NCI-H1436 treated with DMSO at 0.1 percent for 48 hours (cell line): ENCODE measurements around the gene TSPAN17.

Experiments
- DNase-seq: peaks from one replicate; lab custom pipeline; 2025; lab: John Stamatoyannopoulos, UW

TSPAN17 gene

DNA sequence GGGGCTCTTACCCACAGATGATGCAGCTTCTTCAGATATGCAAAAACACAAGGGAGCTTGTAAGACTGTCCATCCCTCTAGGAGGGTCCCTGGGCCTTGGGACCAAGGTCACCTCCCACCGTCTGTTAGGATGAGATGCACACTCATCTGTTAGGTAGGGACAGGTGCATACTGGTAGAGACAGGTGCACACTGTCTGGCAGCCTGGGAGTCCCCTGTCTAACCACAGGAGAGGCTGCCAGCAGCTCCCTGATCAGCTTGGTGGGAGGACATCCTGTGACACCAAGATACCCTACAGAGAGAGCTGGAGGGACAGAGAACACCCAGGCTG, 13.2 kb downstream of the TSPAN17 start:
- DNase-seq, result no peak

GRCh38 chr5:176660860-176661641, 13.8 kb downstream of the TSPAN17 start:
- no peak for DNase-seq

- DNase-seq, result no peak
Measured at GRCh38 chr5:176661676-176662075, 14.4 kb downstream of the TSPAN17 start.

GRCh38 chr5:176662371-176663333, 15.4 kb downstream of the TSPAN17 start:
- DNase-seq, result no peak

DNA sequence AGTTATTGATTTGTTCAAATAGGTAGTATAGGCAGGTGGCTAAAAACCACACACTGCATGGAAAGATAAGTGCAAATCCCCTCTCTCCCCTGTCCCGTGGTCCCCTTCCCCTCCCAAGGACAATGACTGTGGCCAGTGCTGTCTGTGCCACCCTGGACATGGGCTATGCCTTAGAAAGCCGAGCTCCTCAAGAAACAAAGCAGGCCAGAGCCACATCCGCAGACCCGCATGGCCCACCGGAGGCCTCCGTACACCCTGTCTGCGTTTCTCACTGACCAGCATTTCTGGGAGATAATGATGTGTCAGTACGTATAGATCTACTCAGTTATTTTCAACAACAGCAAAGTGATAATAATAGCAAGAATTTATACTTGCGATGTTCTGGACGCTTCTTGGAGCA, 16.3 kb downstream of the TSPAN17 start:
- DNase-seq, result no peak

DNA sequence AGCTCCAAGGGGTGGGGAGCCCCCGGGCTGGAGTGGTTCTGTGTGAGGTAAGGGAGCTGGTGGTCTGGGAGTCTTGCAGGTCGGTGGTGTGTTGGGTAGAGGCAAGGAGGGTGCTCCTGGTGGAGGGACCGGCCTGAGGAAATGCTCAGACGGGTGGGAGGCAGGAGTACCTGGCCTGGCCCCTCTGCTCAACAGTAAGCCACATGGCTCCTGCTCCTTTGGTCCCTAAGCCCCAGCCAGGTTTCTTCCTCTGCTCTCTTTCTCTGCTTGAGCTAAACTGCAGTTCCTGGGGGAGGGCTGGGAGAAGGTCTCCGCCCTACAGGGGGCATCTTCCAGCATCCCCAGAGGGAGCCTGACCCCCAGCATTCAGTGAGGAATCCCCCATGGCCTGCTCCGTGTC, 17.2 kb downstream of the TSPAN17 start:
- DNase-seq, result no peak

DNA sequence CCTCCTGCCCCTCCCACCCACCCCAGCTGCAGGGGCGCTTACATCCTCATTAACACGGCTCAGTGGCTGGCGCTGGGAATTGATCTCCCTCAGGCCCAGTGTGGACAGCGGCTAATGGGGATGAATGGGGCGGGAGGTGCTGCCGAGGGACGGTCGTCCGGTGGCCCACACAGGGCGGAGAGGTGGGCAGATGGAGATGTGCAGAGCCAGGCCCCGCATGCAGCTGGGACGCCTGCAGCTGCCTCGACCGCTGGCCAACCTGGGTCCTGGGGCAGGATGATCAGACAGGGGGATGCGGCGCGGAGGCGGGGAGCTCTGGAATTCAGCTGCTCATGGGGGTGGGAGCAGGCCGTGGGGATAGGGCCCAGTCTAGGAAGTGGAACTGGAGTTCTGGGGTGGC, 17.6 kb downstream of the TSPAN17 start:
- no peak for DNase-seq

DNA sequence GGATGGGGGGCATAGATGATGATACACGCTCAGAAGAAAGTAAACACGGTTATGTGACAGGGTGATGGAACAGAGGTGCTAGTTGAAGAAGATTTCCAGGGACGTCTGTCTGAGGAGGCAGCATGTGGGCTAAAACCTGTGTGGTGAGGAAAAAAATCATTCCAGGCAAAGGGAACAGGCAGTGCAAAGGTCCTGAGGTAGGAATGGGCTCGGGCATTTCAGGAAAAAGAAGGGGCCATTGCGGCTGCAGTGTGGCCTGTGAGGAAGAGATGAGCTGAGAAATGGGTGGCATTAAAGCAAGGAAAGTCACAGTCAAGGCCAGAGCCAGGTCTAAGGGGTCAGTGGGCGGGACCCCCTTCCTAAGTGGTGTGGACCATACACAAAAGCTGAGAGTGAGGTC, 18.2 kb downstream of the TSPAN17 start:
- no peak for DNase-seq

- no peak for DNase-seq
Measured at GRCh38 chr5:176667637-176668036, 20.4 kb downstream of the TSPAN17 start.

GRCh38 chr5:176670449-176670848, 23.2 kb downstream of the TSPAN17 start:
- no peak for DNase-seq

GRCh38 chr5:176671399-176671798, 24.1 kb downstream of the TSPAN17 start:
- DNase-seq, result no peak

- DNase-seq, result no peak
Measured at GRCh38 chr5:176671890-176672747, 24.8 kb downstream of the TSPAN17 start.

- no peak for DNase-seq
Measured at GRCh38 chr5:176673651-176674583, 26.6 kb downstream of the TSPAN17 start.

DNA sequence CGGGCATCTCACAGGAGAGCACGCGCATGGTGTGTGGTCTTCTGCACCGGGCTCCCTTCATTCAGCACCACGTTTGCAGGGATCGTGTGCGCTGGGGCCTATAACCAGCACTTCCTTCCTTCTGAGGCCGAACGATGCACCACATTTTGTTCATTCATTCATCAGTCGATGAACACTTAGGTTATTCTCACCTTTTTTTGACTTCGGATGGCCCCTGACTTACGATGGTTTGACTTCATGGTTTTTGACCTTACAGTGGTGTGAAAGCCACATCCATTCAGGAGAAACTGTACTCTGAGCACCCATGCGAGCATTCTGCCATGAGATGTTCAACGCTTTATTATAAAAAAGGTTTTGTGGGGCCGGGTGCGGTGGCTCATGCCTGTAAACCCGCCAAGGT, 27.5 kb downstream of the TSPAN17 start:
- DNase-seq, result no peak

DNA sequence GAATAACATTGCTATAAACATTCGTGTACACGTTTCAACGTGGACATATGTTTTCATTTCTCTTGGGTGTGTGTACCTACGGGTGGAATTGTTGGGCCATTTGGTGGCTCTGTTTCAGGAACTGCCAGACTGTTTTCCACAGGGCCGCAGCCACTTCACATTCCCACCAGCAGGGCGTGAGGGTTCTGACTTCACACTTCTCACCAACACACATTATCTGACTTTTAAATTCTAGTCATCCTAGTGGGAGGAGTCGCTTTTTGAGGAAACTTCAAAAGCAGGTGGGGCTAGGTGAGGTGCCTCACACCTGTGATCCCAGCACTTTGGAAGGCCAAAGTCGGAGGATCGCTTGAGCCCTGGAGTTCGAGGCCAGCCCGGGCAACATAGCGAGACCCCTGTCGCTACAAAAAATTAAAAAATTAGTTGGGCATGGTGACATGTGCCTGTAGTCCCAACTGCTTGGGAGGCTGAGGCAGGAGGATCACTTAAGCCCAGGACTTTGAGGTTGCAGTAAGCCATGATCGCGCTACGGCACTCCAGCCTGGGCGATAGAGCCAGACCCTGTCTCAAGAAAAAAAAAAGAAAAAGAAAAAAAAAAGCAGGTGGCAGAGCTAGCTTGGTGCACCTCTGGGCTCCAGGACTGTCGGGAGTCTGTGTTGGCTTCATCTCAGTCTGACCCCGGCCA, 28.5 kb downstream of the TSPAN17 start:
- no peak for DNase-seq

DNA sequence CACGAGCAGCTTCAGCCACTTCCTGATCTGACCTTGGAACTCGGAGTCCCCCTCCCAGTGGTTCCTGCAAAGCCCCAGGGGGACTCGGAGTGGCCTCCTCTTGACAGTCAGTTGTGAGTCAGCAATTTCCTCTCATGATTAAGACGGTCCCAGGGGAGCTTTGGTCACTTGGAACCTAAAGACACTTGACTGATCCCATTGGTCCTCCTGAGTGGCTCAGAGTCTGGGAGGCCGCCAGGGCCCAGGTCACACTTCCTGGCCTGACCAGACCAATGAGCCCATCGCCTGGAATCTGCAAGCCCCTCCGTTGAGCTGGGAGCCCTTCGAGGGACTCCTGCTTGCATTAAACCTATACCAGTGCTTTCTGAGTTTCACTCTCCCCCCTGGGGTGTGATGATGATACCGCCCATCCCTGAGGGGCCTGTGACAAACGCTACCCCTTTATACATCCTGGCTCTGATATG, 29.1 kb downstream of the TSPAN17 start:
- DNase-seq, result no peak

- DNase-seq, result no peak
Measured at GRCh38 chr5:176677209-176677939, 30.1 kb downstream of the TSPAN17 start.

GRCh38 chr5:176678584-176678983, 31.3 kb downstream of the TSPAN17 start:
- no peak for DNase-seq

DNA sequence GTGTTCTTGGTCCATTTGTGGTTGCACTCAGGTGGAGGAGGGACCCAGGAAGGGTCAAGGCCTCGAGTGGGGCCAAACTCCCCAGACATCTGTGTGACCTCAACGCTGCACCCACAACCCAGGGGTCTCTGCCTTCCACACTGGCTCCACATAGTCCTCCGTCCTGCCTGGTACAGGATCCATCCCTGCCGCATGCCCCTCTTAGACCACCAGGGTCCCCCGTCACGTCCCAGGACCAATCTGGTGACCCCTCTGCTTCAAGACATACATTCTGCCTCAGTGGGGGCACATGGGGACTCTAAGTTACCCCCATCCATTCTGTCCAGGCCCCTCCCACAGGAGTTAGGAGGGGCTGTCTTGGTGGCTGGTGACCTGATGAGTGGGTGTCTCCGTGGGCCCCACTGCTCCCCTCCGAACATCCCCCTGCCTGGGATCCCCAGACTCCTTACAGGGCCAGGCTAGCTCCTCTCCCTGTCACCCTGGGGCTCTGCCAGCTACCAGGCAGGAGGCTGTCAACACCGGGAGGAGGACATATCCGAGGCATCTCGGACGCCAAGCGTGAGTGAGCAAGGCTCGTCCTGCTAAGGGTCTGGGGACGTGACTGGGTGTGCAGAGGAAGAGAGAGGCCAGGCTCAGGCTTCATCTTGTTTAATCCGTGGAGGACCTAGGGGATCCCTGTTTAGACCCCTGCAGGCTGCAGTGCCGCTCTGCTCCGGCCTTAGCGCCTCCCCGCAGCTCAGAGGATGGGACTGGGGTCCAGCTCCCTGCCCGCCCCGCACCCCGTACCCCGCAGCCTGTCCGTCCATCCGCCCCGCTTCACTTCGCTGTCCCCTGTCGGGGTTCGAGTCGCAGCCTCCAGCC, 32.3 kb downstream of the TSPAN17 start:
- no peak for DNase-seq
